GM19239 (cell line): ENCODE results near the gene ARID5B.

Source experiments
- DNase-seq: peaks from one replicate; pipeline ENCODE4 v3.0.0; 2011; ENCODE audit warnings: low spot score; ENCODE audit not compliant: insufficient read length
- FAIRE-seq: peaks from 2 replicates; lab custom pipeline; 2011; peaks lifted over from hg19 to GRCh38; lab: Jason Lieb, UNC

Gene ARID5B

GRCh38 chr10:61931620-61932332 lies 30.3 kb downstream of the ARID5B start:
- FAIRE-seq (no peak), DNase-seq (no peak)

DNA sequence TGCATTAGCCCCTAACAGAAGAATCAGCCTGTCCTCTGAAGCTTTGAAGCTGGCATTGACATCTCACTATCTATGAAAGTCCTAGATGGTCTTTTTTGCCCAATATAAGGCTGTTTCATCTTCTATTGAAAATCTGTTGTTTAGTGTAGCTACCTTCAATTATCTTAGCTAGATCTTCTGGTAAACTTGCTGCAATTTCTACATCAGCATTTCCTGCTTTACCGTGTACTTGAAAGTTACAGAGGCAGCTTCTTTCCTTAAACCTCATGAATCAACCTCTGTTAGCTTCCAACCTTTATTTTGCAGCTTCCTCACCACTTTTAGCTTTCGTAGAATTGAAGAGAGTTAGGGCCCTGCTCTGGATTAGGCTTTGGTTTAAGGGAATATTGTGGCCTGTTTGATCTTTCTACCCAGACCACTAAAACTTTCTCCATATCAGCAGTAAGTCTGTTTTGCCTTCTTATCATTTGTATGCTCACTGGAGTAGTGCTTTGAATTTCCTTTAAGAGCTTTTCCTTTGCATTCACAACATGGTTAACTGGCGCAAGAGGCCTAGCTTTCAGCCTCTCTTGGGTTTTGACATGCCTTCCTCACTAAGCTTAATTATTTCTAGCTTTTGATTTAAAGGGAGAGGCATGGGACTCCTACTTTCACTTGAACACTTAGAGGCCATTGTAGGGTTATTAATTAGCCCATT lies 32.5 kb downstream of the ARID5B start:
- DNase-seq (no peak), FAIRE-seq (no peak)

- no peak for FAIRE-seq
- no peak for DNase-seq
These were observed 33.6 kb downstream of the ARID5B start for GRCh38 chr10:61935077-61935476.

GRCh38 chr10:61936770-61937169 lies 35.3 kb downstream of the ARID5B start:
- FAIRE-seq, result no peak
- no peak for DNase-seq

DNA sequence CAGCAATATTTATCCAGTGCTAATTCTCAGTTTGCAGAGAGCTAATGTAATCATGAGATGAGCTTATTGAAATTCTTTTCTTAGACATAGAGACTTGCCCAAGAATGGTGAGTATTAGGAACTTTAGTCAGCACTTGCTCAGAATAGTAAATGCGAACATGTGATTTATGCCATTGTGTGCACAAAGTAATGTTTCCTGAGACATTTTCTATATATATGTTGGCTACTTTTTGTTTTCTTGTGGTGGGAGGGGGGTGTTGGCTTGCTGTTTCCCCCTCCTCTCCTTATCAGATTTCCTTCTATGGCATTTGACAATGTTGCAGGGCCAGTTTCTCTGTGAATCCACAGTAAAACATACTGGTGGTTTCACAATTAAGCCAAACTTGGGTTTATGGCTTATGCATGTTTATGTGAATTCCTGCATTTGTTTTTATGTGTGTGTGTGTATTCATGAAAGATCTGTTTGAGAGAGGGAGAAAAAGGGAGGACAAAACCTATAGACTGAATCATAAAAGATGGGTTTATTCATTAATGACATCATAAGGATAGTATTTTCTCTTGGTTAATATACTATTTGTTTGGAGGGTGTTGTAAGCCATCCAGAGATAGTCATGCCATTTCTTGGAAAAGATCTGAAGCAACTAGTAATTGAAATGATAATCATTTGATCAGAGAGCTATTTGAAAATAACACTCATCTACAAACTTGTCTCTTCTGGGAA lies 36.3 kb downstream of the ARID5B start:
- DNase-seq, result no peak
- FAIRE-seq, result peak; percentile 73

- peak; percentile 87 for FAIRE-seq
- DNase-seq, result no peak
These were observed 38.4 kb downstream of the ARID5B start for GRCh38 chr10:61939902-61940301.

DNA sequence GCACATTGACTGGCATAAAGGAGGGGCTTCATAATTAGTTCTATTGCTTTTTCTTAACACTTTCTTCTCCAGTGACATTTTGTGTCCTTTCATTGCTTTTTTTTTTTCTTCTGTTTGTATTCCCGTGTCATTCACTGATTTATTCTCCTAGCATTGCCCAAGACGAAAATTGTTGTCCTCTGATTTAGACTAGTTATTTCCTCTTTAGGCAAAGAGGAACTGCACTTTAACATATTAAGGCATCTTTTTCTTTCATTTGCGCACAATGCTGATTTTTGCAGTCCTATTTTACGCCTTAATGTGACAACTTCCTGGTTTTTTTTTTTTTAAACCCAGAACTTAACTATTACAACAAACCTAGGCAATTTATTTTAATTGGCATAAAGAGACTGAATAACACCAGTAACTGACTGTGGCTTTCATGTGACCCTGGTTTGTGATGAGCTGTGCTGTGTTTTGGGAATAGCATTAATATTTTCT lies 39.7 kb downstream of the ARID5B start:
- DNase-seq, result no peak
- no peak for FAIRE-seq

DNA sequence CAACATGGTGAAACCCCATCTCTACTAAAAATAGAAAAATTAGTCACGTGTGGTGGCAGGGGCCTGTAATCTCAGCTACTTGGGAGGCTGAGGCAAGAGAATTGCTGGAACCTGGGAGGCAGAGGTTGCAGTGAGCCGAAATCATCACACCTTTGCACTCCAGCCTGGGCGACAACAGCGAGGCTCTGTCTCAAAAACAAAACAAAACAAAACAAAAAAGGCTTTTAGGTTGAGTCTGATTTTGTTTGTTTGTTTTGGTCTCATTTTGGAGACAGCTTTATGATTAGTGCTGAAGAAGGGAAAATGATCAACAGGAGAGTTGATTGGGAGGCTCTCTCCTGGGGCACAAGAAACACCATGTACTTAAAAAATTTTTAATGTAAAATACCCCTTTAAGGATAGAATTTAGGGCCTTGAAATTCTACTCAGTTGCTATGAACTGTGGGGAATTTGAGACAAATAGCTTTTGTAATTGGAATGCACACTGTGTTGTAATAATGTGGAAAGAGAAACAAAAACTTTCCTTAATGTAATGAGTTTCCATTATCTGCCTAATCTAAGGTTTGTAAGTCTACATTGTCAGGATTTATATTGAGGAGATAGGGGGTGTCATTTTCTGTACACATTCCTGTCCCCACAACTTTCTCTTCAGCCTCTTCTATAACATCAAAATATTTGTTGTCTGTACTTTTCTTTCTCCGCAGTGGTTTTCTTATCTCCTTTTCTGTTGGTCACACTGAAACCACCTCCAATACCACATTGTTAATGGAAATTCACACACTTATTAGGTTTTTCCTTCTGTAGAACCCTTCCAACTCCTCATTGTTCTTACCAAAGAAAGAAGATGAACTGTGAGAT lies 41.3 kb downstream of the ARID5B start:
- FAIRE-seq, result peak; percentile 88
- DNase-seq, result no peak

DNA sequence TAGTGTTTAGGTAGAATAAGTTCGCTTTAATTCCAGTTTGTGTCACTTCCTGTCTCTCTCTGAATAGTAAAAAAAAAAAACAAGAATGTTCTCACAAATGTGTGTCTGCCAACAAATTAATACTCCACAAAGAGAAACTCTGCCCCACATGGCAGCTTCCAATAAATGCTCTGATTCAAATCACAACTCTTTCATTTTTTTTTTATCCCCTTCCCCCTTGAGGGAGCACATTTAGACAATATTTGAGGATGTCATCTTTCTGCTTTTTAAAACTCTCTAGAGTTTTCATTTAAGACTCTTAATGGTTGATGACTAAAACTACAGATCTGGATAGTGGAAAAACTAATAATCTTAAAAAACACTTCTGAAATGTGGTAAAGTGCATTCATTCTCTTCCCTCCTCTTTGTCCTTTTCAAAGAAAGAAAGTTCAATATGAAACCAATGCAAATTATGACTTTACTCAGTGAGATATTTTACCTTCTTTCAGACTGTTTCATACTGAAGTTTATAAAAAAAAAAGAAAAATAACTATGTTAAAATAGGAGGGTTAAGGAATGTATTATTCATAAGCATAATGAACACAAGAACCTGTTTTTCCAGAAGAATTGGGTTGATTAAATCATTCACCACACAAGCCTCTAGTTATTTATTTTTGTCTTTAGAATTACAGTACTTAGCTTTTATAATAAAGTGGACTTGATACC lies 42.3 kb downstream of the ARID5B start:
- peak; percentile 55 for FAIRE-seq
- DNase-seq, result no peak

DNA sequence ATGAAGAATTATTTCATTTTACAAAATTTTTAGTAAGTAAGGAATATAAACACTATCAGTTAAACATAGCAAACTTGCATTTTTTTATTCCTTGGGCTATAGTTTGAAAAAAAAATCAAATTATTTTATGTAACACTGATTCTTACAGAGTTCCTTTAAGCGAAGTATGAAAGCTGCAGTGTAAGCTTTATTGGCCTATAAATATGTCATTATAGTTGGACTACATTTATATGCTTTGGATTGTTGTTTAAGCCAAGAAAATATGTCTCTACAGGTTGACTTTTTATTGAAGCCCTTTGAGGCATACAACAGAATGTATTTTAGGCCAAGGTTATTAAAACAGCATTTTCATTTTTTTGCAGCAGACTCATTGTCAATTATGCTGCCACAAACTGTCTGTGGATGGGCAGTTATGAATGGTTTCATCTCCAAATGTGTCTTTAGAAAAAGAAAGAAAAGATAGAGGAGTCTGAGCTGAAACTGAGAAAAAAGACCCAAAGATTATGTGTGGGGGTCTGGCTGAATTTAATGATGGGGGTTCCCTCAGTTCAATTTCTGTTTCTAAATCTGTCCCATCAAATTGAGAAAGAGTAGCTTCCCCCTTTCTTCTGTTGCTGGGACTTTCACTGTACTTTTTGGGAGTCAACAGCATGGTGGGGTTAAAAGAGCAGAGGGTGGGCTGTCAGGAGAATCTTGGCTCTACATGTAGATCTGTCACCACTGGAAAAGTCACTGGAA lies 43.1 kb downstream of the ARID5B start:
- peak; percentile 84 for FAIRE-seq
- DNase-seq, result no peak

DNA sequence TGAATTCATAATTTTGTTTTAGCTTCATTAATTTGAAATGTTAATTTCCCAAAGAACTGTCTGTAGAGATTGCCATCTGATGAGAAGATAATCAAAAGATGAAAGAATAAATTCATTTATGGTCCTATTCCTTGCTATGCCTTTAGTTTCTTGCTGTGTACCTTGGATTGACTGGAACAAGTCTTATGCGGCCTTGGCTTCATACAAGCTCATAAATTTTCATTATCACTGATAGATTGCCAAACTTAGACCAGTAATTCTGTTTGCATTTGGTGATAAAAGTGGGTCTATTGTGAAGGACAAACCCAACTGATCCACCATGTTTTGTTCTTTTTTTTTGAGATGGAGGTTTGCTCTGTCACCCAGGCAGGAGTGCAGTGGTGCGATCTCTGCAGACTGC lies 48.2 kb downstream of the ARID5B start:
- FAIRE-seq (no peak), DNase-seq (no peak)

- DNase-seq, result no peak
- FAIRE-seq, result no peak
These were observed 49.1 kb downstream of the ARID5B start for GRCh38 chr10:61950449-61951143.

GRCh38 chr10:61951144-61951483 lies 49.6 kb downstream of the ARID5B start:
- no peak for FAIRE-seq
- no peak for DNase-seq

DNA sequence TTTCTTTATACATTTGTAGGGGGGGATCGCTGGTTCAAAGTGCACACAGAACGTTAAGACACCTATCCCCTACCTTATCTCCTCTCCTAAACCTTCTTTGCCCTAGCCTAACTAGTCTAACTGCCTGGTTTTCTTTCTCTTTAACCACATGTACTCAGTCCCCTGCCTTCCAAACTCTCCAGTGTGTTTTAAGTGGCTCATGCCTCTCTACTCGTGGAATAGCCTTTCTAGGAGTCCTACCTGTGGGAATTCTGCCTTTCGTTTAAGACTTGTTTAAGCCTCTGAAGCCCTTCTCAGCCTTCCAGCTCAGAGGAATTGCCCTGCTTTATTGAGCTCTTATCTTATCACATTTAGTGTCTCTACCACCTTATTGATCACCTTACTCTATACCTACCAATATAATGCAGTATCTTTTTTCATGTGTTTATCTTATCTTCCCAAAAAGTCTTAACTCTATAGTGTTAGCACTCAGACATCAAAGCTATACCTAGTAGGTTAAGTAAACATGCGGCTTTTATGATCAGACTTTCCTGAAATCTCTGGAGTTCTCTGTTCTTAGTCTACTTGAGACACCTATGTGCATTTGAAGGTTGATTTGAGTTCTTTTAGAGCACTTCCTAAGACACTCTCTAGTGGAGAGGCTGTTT lies 50.7 kb downstream of the ARID5B start:
- no peak for DNase-seq
- no peak for FAIRE-seq

- no peak for DNase-seq
- FAIRE-seq, result no peak
These were observed 51.7 kb downstream of the ARID5B start for GRCh38 chr10:61953183-61953582.

DNA sequence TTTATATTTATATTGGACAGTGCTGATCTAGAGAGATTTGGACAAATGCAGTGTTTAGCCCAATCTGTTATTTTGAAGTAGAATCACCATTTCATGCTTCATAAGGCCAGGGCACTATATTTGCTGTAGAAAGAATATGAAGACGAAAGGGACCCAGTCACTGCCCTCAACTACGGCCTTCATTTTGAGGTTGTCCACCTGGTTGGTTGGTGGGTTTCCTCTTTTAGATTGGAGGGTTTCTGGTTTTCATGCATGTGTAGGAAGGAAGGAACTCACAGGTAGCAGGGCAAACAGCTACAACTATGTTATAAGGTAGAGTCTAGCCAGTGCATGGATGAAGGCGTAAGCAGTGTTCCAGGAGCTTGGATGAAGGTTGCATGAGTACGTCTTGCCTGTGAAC lies 56.3 kb downstream of the ARID5B start:
- DNase-seq (no peak), FAIRE-seq (peak; percentile 73)

GRCh38 chr10:61958311-61958710 lies 56.8 kb downstream of the ARID5B start:
- FAIRE-seq (no peak), DNase-seq (no peak)

DNA sequence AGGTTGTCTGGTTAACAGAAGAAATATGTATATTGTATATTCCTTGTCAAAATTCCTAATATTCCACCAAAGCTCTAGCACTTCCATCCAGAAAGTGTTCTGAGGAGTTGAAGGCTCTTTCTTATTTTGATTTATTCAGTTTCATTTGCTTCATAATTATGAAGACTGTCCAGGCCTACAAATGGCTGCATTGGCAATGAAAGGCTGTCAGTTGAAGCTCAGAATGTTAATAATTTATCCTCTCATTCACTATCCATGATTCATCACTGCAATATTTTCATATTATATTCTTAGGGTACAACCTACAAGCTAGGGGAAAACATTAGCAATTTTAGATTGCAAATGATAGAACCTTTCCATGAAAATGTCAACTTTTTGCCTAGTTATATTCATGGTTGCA lies 57.3 kb downstream of the ARID5B start:
- DNase-seq (no peak), FAIRE-seq (no peak)
